ENCODE results near the gene VMAC.

VMAC gene

DNA sequence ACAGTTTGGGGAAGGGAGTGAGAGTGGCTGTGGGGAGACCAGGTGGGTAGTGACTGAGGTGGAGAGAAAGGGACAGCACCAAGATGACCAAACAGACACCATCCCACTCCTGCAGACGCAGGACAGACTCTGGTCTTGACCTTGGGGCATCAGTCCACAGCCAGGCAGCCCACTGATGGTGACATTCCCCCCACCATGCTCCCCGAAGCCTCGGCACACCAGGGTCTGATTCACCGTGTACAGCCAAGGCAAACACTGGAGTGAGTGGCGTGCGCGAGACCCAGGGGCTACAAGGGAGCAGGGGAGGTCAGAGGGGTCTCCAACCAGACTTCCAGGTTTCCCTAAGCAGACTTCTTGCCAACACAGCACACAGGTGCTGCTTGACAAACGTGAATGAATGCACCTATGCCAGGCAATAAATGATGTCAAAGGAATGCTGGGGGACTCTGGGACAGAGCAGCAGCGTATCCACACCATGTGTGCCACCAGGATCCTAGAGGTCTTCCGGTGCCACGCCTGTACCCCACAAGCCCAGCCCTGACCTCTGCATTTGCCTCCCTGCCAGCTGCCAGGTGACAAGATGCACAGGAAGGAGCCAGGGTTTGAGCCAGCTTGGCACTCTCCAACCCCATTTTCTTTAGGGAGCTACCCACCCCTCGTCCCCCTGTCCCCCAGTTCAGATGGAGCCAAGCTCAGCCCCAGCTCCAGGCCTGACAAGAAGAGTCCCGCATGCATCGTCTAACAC lies 54.8 kb downstream of the VMAC start:
- DNase-seq (no peak), ATAC-seq (no peak)
- peaks cover 100% of the 10 kb centered on the region for H3K4me1 Mint-ChIP-seq
- H3K27me3 Mint-ChIP-seq, result no peaks in the 10 kb centered on the region
- H3K4me3 Mint-ChIP-seq, result no peak overlapping the region
- peak overlapping the region; percentile 14 to 74 for H3K27ac Mint-ChIP-seq
- H3K9me3 Mint-ChIP-seq, result no peaks in the 10 kb centered on the region

Data from stimulated activated naive CD8-positive, alpha-beta T cell treated with anti-CD3 and anti-CD28 coated beads, Interleukin-15, amount 100 ng/mL, for 72 hours (primary cell).